ENCODE results near the gene AJM1.
"Not testable (repeated sequence)": the region's sequence is repeated elsewhere in the genome, so short reads cannot be mapped to it uniquely, and the experiment has no call there.

AJM1 gene

DNA sequence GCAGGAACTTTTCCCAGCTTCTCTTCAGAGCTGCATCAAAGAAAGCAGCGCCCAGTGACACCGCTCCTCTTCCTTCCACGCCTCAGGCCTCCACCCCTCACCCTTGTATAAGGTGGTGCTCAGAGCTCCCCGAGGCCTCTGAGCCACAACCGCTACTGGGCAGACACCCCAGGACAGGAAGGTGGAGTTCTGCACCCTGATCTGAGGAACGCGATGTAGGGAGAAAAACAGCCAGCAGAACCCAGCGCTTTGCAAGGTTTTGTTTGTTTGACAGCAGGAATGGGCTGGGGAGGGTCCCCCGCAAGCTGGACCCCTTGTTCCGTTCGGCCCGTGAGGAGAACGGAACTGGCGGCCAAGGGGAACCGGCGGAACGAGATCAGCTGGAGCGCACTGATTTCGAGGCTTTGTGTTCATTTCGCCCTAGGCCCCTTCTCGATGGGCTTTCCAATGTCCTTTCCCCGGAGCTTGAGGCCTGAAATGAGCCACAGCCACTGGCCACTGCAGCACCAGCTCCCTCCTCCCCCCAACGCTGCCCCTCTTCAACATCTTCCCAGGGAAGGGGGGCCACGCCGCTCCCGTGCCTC is 19.7 kb downstream of the AJM1 start:
- ChIA-PET POLR2A (interaction anchor here (0.8 kb wide), 1 partner anchor 41 kb away, joined by 3 read pairs; no protein-coding TSS in a partner anchor), CTCF (interaction anchor here (0.9 to 3.2 kb wide), 4 partner anchors 19 to 202 kb away, joined by 3 to 19 read pairs (median 4); partner anchors contain the start of genes AJM1 and RABL6)
- DNase-seq (ENCODE audit: extremely low spot score), result no peak
- no peak for TF ChIP-seq CTCF (IDR thresholded peaks at IDR 0.05; ENCODE audit: control extremely low read depth, extremely low read depth, low read depth, missing control alignments)

- POLR2A ChIA-PET, result no interaction called here
- no peak for DNase-seq (ENCODE audit: extremely low spot score)
- CTCF ChIA-PET, result interaction anchor here (0.9 to 1.6 kb wide), 3 partner anchors 19 to 201 kb away, joined by 3 to 5 read pairs (median 4); partner anchors contain the start of gene RABL6
- no peak for TF ChIP-seq CTCF (IDR thresholded peaks at IDR 0.05; ENCODE audit: control extremely low read depth, extremely low read depth, low read depth, missing control alignments)
These were observed 20.8 kb downstream of the AJM1 start for GRCh38 chr9:136862849-136863622.

DNA sequence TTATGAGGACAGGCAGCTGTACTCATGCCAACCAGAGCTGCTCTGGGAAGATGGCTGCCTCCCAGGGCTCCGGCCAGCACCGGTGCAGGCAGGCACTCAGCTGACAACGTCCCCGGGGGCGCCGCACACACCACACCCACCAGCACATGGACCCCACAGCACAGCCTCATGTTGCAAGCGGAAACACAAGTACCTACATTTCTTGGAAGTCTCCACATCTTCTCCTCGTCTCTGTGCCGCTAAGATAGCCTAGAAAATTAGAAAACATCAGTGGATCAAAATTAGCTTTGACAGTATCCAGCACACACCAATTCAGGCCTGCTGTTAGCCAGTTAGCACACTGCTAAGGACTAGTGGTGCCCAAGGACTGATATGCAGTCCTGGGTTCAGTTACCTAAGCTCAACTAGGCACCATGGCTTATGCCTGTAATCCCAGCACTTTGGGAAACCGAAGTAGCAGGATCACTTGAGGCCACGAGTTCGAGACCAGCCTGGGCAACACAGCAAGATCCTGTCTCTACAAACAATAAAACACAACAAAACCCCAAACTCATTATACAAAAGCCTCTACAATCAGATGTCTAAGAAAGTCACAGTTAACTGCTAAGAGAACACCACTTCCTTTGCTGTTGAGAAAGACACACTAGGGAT is 21.5 kb downstream of the AJM1 start:
- no peak for TF ChIP-seq CTCF (IDR thresholded peaks at IDR 0.05; ENCODE audit: control extremely low read depth, extremely low read depth, low read depth, missing control alignments)
- CTCF ChIA-PET, result interaction anchor here (0.9 to 1.3 kb wide), 2 partner anchors 12 to 18 kb away, joined by 3 to 4 read pairs; no protein-coding TSS in a partner anchor
- POLR2A ChIA-PET, result interaction anchor here (1.3 kb wide), 1 partner anchor 22 kb away, joined by 4 read pairs; the partner anchor contains the start of gene TRAF2
- no peak for DNase-seq (ENCODE audit: extremely low spot score)

DNA sequence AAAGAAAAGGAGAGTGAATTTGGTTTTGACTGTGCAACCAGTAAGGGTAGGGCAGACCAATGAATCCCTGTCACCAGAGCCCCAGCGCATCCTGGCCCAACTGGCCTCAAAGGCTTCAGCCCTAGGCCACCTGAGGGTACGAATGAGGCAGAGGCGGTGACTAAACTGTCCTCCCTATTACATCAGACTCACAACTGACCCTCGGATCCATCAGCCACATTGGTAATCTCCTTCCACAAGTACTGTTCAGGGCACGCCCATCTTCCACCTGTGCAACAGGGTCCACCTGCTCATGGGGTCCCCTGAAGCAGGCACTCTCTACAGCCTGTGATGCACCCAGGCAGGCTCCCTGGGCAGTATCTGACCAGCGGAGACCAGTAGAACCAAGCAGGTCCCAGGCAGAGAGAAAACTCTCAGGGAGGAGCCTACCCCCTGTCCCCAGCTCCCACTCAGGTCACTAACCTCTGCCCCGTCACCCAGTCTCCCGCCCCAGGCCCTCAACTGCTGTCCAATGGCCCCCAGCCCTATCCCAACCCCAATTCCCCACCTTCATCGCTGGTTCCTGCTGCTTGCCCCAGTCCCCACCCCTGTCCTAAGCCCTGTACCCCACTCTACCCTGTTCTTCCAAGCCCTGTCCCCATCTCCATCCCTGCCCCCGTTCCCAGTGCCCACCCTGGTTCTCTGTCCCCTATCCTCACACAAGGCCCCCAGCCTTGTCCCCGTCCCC is 22.9 kb downstream of the AJM1 start:
- DNase-seq (ENCODE audit: extremely low spot score), result no peak
- ChIA-PET POLR2A (interaction anchor here (1.3 kb wide), 1 partner anchor 21 kb away, joined by 4 read pairs; the partner anchor contains the start of gene TRAF2), CTCF (no interaction called here)
- no peak for TF ChIP-seq CTCF (IDR thresholded peaks at IDR 0.05; ENCODE audit: control extremely low read depth, extremely low read depth, low read depth, missing control alignments)

DNA sequence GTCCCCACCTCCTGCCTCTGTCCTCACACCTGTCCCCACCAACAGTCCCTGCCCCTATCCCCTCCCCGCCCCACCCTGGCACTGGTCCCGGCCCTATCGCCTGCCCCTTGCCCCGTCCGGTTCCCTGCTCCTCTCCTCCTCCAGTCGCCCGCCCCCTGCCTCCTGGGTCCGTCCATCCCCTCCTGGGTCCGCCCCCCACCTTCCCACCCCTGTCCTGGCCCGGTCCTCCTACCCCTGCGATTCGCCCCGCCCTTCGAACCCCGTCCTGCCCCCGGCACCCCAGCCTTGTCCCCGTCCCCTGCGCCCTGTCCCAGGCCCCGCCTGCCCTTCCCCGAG is 23.5 kb downstream of the AJM1 start:
- ChIA-PET CTCF (no interaction called here), POLR2A (interaction anchor here (1.0 kb wide), 1 partner anchor 21 kb away, joined by 4 read pairs; the partner anchor contains the start of gene TRAF2)
- TF ChIP-seq CTCF (IDR thresholded peaks at IDR 0.05; ENCODE audit: control extremely low read depth, extremely low read depth, low read depth, missing control alignments), result no peak

GRCh38 chr9:136866898-136867421 is 24.7 kb downstream of the AJM1 start:
- DNase-seq (ENCODE audit: extremely low spot score); CTCF ChIA-PET; POLR2A ChIA-PET: not testable (repeated sequence)

More for the DNA sequence above, 23.5 kb downstream of the AJM1 start:
- DNase-seq (ENCODE audit: extremely low spot score), result no peak
